ENCODE measurements around the gene ZNF384.
"Not testable (repeated sequence)": the region's sequence is repeated elsewhere in the genome, so short reads cannot be mapped to it uniquely, and the experiment has no call there.

Gene ZNF384

GRCh38 chr12:6688999-6689882 is at the start of gene ZNF384:
TSS of gene ZNF384 (minus strand) at chr12:6689375. CDS start at chr12:6679520, 9,855 bp downstream.
- intact Hi-C loops (cut with micrococcal nuclease): loop anchor here (1.0 to 5.0 kb wide), 3 partner anchors 26 to 138 kb away; partner anchors contain the start of genes COPS7A, ING4 and P3H3
- Mint-ChIP-seq H3K27ac (peak within 1 kb of the TSS; percentile 97), H3K4me1 (ENCODE audit: low read depth) (peaks cover 50% of the 10 kb centered on the region), H3K4me3 (peak within 1 kb of the TSS; percentile 97), H3K9me3 (no peaks in the 10 kb centered on the region), H3K27me3 (peaks cover 10% of the 10 kb centered on the region), H3K36me3 (ENCODE audit: low read depth) (peaks cover 57% of the 10 kb centered on the region)

DNA sequence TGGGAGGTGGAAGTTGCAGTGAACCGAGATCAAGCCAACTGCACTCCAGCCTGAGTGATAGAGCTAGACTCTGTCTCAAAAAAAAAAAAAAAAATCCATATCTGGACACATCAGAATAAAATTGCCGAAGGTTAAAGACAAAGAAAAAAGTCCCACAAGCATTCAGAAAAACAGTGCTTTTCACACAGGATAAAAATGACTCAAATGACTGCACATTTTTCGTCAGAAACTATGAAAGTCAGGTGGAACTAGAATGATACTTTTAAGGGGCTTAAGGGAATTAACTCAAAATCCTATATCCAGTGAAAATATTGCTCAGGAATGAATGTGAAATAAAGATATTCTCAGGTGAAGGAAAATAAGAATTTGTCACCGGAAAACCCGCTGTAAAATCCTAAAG is 47.6 kb upstream of the ZNF384 start:
- H3K9me3 Mint-ChIP-seq: no peaks in the 10 kb centered on the region
- H3K27me3 Mint-ChIP-seq: no peaks in the 10 kb centered on the region
- peaks cover 5% of the 10 kb centered on the region for H3K4me1 Mint-ChIP-seq (ENCODE audit: low read depth)
- intact Hi-C loops (cut with micrococcal nuclease): loop anchor here (5.0 kb wide), 1 partner anchor 91 kb away; the partner anchor contains the start of gene P3H3
- no peak overlapping the region for H3K27ac Mint-ChIP-seq
- peaks cover 48% of the 10 kb centered on the region for H3K36me3 Mint-ChIP-seq (ENCODE audit: low read depth)
- no peak overlapping the region for H3K4me3 Mint-ChIP-seq

DNA sequence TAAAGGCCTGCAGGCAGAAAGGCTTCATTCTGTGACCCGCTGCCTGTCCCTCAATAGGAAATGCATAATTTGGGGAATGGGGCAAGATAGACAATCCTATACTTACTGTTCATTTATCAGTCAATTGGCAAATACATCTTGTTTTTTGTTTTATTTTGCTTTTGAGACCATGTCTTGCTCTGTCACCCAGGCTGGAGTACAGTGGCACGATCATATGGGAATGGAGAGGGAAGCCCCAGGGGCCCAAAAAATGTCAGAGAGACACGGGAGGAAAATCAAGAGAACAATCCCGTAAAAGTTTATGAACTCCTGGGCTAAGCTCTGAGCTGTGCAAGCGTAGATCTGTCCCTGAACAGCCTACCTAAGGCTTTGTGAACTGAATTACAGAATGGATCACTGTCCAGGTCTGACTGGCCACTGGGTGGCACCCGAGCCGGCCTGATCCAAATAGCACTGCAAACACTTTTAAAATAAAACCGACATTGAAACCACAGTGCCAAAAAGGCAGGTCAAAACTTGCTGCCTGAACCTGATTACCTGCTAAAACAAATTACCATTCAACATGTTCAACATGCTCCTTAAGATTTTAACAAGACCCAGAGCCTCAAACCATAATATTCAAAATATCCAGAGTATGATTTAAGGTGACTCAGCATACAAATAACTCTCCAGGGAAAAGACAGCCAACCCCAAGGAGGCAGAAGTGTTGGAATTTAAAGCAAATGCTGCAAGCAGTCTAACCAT is 46.4 kb upstream of the ZNF384 start:
- Mint-ChIP-seq H3K27me3 (no peaks in the 10 kb centered on the region), H3K4me3 (no peak overlapping the region), H3K9me3 (no peaks in the 10 kb centered on the region), H3K4me1 (ENCODE audit: low read depth) (peaks cover 5% of the 10 kb centered on the region), H3K27ac (peak overlapping the region; percentile 41), H3K36me3 (ENCODE audit: low read depth) (peaks cover 60% of the 10 kb centered on the region)
- intact Hi-C loops (cut with micrococcal nuclease): loop anchor here (1.0 to 5.0 kb wide), 2 partner anchors 44 to 92 kb away; partner anchors contain the start of gene P3H3

DNA sequence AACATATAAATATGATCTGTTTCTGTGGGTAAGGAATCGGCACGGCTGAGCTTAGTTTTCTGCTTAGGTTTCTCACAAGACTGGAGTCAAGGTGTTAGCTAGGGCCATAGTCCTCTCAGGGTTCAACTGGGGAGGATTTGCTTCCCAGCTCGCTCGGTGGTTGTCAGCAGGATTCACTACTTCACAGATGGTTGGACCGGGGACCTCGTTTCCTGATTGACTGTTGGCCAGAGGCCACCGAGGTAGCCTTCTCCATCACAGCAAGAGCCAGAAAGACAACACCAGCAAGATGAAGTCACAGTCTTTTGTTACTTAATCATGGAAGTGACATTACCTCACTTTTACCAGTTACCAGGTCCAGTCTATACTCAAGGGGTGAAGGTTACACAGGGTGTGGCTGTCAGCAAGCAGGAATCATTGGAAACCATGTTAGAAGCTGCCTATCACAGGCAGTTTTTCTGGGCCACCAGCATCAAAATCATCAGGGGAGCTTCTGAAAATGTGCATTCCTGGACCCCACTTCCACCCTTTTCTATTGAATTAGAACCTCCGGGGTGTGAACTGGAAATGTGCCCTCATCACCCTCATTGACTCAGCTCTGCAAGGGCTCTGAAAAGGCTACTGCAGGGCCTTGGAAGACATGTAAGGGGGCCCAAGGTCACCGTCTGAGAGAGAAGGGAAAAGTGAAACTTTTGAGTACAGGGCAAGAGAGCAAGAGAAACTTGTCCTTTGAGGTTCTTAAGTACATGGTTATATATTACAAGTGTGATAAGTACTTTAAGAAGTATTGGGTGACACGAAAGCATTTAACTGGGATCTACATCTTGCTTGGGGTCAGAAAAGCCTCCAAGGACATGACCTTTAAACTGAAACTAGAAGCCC is 45.6 kb upstream of the ZNF384 start:
- Mint-ChIP-seq H3K9me3 (no peaks in the 10 kb centered on the region), H3K27me3 (no peaks in the 10 kb centered on the region), H3K4me1 (ENCODE audit: low read depth) (peaks cover 8% of the 10 kb centered on the region), H3K36me3 (ENCODE audit: low read depth) (peaks cover 68% of the 10 kb centered on the region), H3K4me3 (no peak overlapping the region), H3K27ac (no peak overlapping the region)
- intact Hi-C loops (cut with micrococcal nuclease): loop anchor here (1.0 to 5.0 kb wide), 2 partner anchors 45 to 93 kb away; partner anchors contain the start of gene P3H3

DNA sequence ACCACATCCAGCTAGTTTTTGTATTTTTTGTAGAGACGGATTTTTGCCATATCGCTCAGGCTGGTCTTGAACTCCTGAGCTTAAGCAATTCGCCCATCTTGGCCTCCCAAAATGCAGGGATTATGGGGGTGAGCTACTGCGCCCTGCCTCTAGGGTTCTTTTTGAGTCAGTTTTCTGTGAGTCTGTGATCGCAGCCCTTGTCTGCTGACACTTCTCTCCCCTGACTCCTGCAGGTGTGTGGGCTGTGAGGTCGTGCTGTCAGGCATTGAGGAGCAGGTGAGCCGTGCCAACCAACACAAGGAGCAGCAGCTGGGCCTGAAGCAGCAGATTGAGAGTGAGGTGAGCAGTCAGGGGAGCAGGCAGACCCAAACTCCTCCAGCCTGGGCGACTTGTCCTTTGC is 41.0 kb upstream of the ZNF384 start:
- Mint-ChIP-seq H3K4me1 (ENCODE audit: low read depth) (peaks cover 26% of the 10 kb centered on the region), H3K36me3 (ENCODE audit: low read depth) (peaks cover 91% of the 10 kb centered on the region), H3K27me3 (no peaks in the 10 kb centered on the region), H3K9me3 (no peaks in the 10 kb centered on the region), H3K27ac (no peak overlapping the region), H3K4me3 (no peak overlapping the region)
- intact Hi-C loops (cut with micrococcal nuclease): no loop called here

GRCh38 chr12:6729186-6729585 is 40.0 kb upstream of the ZNF384 start:
- intact Hi-C loops (cut with micrococcal nuclease): no loop called here
- Mint-ChIP-seq H3K36me3 (ENCODE audit: low read depth) (peaks cover 85% of the 10 kb centered on the region), H3K4me3 (no peak overlapping the region), H3K27me3 (no peaks in the 10 kb centered on the region), H3K4me1 (ENCODE audit: low read depth) (peaks cover 32% of the 10 kb centered on the region), H3K27ac (no peak overlapping the region), H3K9me3 (no peaks in the 10 kb centered on the region)

DNA sequence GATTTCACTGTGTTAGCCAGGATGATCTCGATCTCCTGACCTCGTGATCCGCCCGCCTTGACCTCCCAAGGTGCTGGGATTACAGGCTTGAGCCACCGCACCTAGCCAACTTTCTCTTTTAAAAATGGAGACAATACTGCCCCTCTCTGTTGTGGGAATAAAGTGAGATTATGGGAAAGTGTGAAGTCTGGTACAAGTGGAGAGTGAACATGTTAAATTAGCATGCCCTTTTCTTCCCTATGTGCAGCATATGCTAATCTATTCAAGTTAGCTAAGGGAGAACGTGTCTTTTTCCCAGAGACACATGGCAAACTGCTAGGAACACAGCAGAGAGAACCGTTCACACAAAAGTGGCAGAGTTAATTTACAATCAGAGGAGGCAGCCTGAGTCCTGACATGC is 36.2 kb upstream of the ZNF384 start:
- Mint-ChIP-seq H3K4me3 (no peak overlapping the region), H3K36me3 (ENCODE audit: low read depth) (peaks cover 58% of the 10 kb centered on the region), H3K4me1 (ENCODE audit: low read depth) (peaks cover 38% of the 10 kb centered on the region), H3K9me3 (no peaks in the 10 kb centered on the region), H3K27me3 (no peaks in the 10 kb centered on the region), H3K27ac (no peak overlapping the region)
- intact Hi-C loops (cut with micrococcal nuclease): no loop called here

DNA sequence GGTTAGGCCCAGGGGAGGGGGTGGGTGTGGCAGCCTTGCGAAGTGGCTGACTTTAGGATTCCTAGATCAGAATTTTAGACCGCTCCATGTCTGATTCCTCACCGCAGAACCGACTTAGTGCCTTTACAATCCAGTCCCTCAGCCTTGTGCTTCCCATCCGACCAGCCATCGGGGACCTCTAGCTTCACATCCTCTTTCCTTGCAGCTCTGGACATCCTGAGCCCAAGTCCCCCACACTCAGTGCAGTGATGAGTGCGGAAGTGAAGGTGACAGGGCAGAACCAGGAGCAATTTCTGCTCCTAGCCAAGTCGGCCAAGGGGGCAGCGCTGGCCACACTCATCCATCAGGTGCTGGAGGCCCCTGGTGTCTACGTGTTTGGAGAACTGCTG is 35.2 kb upstream of the ZNF384 start:
- peaks cover 48% of the 10 kb centered on the region for H3K36me3 Mint-ChIP-seq (ENCODE audit: low read depth)
- peaks cover 2% of the 10 kb centered on the region for H3K27me3 Mint-ChIP-seq
- peak overlapping the region; percentile 93 for H3K4me3 Mint-ChIP-seq
- H3K4me1 Mint-ChIP-seq (ENCODE audit: low read depth): peaks cover 32% of the 10 kb centered on the region
- H3K9me3 Mint-ChIP-seq: no peaks in the 10 kb centered on the region
- H3K27ac Mint-ChIP-seq: peak overlapping the region; percentile 88
- intact Hi-C loops (cut with micrococcal nuclease): loop anchor here (1.0 kb wide), 1 partner anchor 35 kb away; the partner anchor contains the start of gene ZNF384

- Mint-ChIP-seq H3K4me3 (peak within 1 kb of the TSS; percentile 93), H3K27me3 (peaks cover 2% of the 10 kb centered on the region), H3K36me3 (ENCODE audit: low read depth) (peaks cover 43% of the 10 kb centered on the region), H3K27ac (peak within 1 kb of the TSS; percentile 88), H3K9me3 (no peaks in the 10 kb centered on the region), H3K4me1 (ENCODE audit: low read depth) (peaks cover 26% of the 10 kb centered on the region)
- intact Hi-C loops (cut with micrococcal nuclease): loop anchor here (1.0 kb wide), 1 partner anchor 35 kb away; the partner anchor contains the start of gene ZNF384
Measured at GRCh38 chr12:6723607-6724408, 34.6 kb upstream of the ZNF384 start, which contains the start of gene COPS7A. TSS of gene COPS7A (plus strand) at chr12:6724046. CDS start at chr12:6724657, 611 bp downstream.

GRCh38 chr12:6722863-6723262 is 33.7 kb upstream of the ZNF384 start:
- Mint-ChIP-seq H3K4me3 (no peak overlapping the region), H3K27ac (no peak overlapping the region), H3K36me3 (ENCODE audit: low read depth) (peaks cover 33% of the 10 kb centered on the region), H3K9me3 (no peaks in the 10 kb centered on the region), H3K4me1 (ENCODE audit: low read depth) (peaks cover 25% of the 10 kb centered on the region), H3K27me3 (peaks cover 2% of the 10 kb centered on the region)
- intact Hi-C loops (cut with micrococcal nuclease): no loop called here

DNA sequence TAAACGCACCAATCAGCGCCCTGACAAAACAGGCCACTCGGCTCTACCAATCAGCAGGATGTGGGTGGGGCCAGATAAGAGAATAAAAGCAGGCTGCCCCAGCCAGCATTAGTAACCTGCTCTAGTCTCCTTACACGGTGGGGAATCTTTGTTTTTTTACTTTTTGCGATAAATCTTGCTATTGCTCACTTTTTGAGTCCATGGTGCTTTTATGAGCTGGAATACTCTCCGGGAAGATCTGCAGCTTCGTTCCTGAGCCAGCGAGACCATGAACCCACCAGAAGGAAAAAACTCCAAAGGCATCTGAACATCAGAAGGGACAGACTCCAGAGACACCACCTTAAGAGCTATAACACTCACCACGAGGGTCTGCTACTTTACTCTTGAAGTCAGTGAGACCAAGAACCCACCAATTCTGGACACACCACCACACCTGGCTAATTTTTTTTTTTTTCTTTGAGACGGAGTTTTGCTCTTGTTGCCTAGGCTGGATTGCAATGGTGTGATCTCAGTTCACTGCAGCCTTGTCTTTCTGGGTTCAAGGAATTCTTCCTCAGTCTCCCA is 27.8 kb upstream of the ZNF384 start:
- Mint-ChIP-seq H3K4me1 (ENCODE audit: low read depth) (no peaks in the 10 kb centered on the region), H3K36me3 (ENCODE audit: low read depth) (no peaks in the 10 kb centered on the region), H3K4me3 (no peak overlapping the region), H3K27me3 (peaks cover 8% of the 10 kb centered on the region), H3K9me3 (no peaks in the 10 kb centered on the region), H3K27ac (no peak overlapping the region)
- intact Hi-C loops (cut with micrococcal nuclease): no loop called here

DNA sequence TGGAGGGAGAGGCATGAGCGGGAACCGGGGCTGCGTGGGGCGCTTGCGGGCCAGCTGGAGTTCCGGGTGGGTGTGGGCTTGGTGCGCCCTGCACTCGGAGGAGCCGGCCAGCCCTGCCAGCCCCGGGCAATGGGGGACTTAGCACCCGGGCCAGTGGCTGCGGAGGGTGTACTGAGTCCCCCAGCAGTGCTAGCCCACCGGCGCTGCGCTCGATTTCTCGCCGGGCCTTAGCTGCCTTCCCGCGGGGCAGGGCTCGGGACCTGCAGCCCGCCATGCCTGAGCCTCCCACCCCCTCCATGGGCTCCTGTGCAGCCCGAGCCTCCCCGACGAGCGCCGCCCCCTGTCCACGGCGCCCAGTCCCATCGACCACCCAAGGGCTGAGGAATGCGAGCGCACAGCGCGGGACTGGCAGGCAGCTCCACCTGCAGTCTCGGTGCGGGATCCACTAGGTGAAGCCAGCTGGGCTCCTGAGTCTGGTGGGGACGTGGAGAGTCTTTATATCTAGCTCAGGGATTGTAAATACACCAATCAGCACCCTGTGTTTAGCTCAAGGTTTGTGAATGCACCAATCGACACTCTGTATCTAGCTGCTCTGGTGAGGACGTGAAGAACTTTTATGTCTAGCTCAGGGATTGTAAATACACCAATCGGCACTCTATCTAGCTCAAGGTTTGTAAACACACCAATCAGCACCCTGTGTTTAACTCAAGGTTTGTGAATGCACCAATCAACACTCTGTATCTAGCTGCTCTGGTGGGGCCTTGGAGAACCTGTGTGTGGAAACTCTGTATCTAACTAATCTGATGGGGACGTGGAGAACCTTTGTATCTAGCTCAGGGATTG is 27.1 kb upstream of the ZNF384 start:
- H3K27me3 Mint-ChIP-seq; H3K4me1 Mint-ChIP-seq (ENCODE audit: low read depth); H3K9me3 Mint-ChIP-seq; H3K36me3 Mint-ChIP-seq (ENCODE audit: low read depth); intact Hi-C loops (cut with micrococcal nuclease); H3K4me3 Mint-ChIP-seq; H3K27ac Mint-ChIP-seq: not testable (repeated sequence)

Measured in dendritic cell treated with granulocyte-macrophage colony-stimulating factor and Interleukin-4, amounts not matched to agents 40 ng/mL and 50 ng/mL, for 4 days (primary cell).